ENCODE measurements around the gene GRIPAP1. TPM values are rescaled to one million over a fixed set of nuclear protein-coding genes. Genes with fewer than 3 reads are reported as not detected.
A peak's percentile ranks its signal among the peaks of the same experiment; 100 is the strongest.

GRIPAP1 gene
- total RNA-seq, 2 donors from 2014 or later, result 26.9 to 62.4 TPM

GRCh38 chrX:49003696-49004095, 1.6 kb upstream of the GRIPAP1 start:
- intact Hi-C loops (cut with DNase I), result loop anchor here (5.0 kb wide), 1 partner anchor 39 kb away; the partner anchor contains the start of gene TFE3
- no peak for DNase-seq (ENCODE audit: low spot score)
- WGBS, result 66% methylated on average over 5 of the region's 5 CpGs
- Histone ChIP-seq H3K4me3 (no peak overlapping the region), H3K4me1 (replicated peaks) (no peaks in the 10 kb centered on the region), H3K27me3 (replicated peaks; ENCODE audit: insufficient read depth) (no peaks in the 10 kb centered on the region), H3K9me3 (no peaks in the 10 kb centered on the region), H3K36me3 (no peaks in the 10 kb centered on the region), H3K27ac (peak overlapping the region in 1 of 2 donors; percentile 83)
- TF ChIP-seq POLR2AphosphoS5 (IDR thresholded peaks at IDR 0.05) (no peak), POLR2A (IDR thresholded peaks at IDR 0.05) (no peak)
- TF ChIP-seq, protein P1, sequence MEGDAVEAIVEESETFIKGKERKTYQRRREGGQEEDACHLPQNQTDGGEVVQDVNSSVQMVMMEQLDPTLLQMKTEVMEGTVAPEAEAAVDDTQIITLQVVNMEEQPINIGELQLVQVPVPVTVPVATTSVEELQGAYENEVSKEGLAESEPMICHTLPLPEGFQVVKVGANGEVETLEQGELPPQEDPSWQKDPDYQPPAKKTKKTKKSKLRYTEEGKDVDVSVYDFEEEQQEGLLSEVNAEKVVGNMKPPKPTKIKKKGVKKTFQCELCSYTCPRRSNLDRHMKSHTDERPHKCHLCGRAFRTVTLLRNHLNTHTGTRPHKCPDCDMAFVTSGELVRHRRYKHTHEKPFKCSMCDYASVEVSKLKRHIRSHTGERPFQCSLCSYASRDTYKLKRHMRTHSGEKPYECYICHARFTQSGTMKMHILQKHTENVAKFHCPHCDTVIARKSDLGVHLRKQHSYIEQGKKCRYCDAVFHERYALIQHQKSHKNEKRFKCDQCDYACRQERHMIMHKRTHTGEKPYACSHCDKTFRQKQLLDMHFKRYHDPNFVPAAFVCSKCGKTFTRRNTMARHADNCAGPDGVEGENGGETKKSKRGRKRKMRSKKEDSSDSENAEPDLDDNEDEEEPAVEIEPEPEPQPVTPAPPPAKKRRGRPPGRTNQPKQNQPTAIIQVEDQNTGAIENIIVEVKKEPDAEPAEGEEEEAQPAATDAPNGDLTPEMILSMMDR (IDR thresholded peaks at IDR 0.05), result no peak

DNA sequence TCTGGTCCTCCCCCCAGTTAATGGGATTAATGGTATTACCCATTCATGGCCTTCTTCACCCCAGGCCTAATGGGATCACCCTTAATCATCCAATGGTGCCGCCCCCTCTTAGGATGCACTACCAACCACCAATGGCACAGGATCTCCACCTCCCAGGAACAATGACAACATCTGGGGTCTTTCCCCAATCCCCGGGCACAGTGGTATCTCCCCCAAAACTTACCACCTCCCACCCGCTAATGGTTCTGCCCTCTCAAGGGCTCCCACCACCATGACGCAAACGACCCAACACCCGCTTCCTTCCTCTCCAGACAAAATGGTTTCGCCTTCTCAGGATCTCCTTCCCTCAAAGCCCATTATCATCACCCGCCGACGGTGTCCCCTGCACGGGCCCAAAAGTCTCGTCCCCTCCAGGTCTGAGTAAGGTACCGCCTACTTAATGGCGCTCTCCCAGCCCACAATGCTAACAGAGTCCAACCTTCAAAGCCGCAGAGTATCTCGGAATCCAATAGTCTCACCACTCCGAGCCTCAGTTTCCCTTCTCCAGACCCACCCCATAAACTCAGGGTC, 458 bp downstream of the GRIPAP1 start:
- H3K36me3 ChIP-seq, result no peaks in the 10 kb centered on the region
- intact Hi-C loops (cut with DNase I), result loop anchor here (5.0 kb wide), 1 partner anchor 41 kb away; the partner anchor contains the start of gene TFE3
- no peaks in the 10 kb centered on the region for H3K9me3 ChIP-seq
- no peak for DNase-seq (ENCODE audit: low spot score)
- WGBS, result 0% methylated on average over 5 of the region's 17 CpGs
- no peaks in the 10 kb centered on the region for H3K27me3 ChIP-seq (replicated peaks; ENCODE audit: insufficient read depth)
- H3K27ac ChIP-seq, result peak overlapping the region; percentile 79 to 83
- H3K4me3 ChIP-seq, result peak overlapping the region; percentile 54
- H3K4me1 ChIP-seq (replicated peaks), result no peaks in the 10 kb centered on the region
- TF ChIP-seq POLR2A (IDR thresholded peaks at IDR 0.05) (no peak), POLR2AphosphoS5 (IDR thresholded peaks at IDR 0.05) (no peak)
- TF ChIP-seq, protein P1 (IDR thresholded peaks at IDR 0.05), result no peak

DNA sequence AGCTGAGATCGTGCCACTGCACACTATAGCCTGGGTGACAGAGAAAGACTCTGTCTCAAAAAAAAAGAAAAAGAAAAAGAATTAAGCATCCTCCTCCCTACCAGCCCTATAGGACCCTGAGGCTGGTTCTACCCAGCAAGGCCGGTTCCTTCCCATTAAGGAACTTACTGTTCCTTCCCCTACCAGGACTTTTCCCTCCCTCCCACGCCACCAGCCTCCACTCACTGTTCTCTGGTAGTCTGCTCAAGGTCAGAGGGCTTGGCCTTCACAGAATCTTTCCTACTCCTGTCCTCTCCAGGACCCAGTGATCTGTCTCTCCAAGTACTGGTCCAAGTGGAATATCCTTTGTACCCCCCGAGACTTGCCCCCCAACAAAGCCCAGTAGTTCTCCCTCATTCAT, 1.4 kb downstream of the GRIPAP1 start:
- H3K27me3 ChIP-seq (replicated peaks; ENCODE audit: insufficient read depth), result no peaks in the 10 kb centered on the region
- H3K4me1 ChIP-seq (replicated peaks), result no peaks in the 10 kb centered on the region
- no peaks in the 10 kb centered on the region for H3K9me3 ChIP-seq
- no peak overlapping the region for H3K27ac ChIP-seq
- no peaks in the 10 kb centered on the region for H3K36me3 ChIP-seq
- no peak for TF ChIP-seq POLR2AphosphoS5 (IDR thresholded peaks at IDR 0.05)
- TF ChIP-seq, protein P1 (IDR thresholded peaks at IDR 0.05), result no peak
- no peak for TF ChIP-seq POLR2A (IDR thresholded peaks at IDR 0.05)
- no peak for DNase-seq (ENCODE audit: low spot score)
- intact Hi-C loops (cut with DNase I), result loop anchor here (5.0 kb wide), 1 partner anchor 42 kb away; the partner anchor contains the start of gene TFE3
- no peak overlapping the region for H3K4me3 ChIP-seq
- 98% methylated on average over 4 of the region's 4 CpGs for WGBS

DNA sequence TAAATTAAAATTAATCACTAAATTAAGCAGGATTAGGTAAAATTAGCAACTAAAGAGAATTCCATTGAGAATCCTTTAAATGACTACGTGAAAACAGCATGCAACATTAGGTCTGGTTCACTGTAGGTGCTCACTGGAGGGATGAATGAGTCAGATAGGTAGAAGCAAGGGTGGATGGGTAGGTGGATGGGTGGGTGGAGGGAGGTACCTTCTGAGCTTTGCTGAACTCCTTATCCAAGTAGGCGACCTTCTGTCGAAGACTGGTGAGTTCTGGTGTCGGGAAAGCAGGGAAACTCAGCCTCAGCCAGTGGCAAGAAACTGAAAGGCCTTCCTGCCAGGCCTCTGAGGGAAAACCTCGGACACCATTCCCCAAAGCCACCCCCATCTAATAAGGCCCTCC, 3.0 kb downstream of the GRIPAP1 start:
- Histone ChIP-seq H3K4me1 (replicated peaks) (no peaks in the 10 kb centered on the region), H3K36me3 (no peaks in the 10 kb centered on the region), H3K4me3 (no peak overlapping the region), H3K9me3 (no peaks in the 10 kb centered on the region), H3K27me3 (replicated peaks; ENCODE audit: insufficient read depth) (no peaks in the 10 kb centered on the region), H3K27ac (no peak overlapping the region)
- no peak for DNase-seq (ENCODE audit: low spot score)
- no peak for TF ChIP-seq POLR2A (IDR thresholded peaks at IDR 0.05)
- TF ChIP-seq POLR2AphosphoS5 (IDR thresholded peaks at IDR 0.05), result no peak
- TF ChIP-seq, protein P1 (IDR thresholded peaks at IDR 0.05), result no peak
- intact Hi-C loops (cut with DNase I), result no loop called here
- WGBS, result 100% methylated on average over 4 of the region's 5 CpGs

- 96% methylated on average over 4 of the region's 4 CpGs for whole genome bisulfite sequencing
- Histone ChIP-seq H3K27me3 (replicated peaks; ENCODE audit: insufficient read depth) (no peaks in the 10 kb centered on the region), H3K9me3 (no peaks in the 10 kb centered on the region), H3K36me3 (no peaks in the 10 kb centered on the region), H3K4me3 (no peak overlapping the region), H3K27ac (no peak overlapping the region), H3K4me1 (replicated peaks) (no peaks in the 10 kb centered on the region)
- intact Hi-C loops (cut with DNase I), result no loop called here
- no peak for DNase-seq (ENCODE audit: low spot score)
- TF ChIP-seq, protein P1 (IDR thresholded peaks at IDR 0.05), result no peak
- TF ChIP-seq POLR2A (IDR thresholded peaks at IDR 0.05) (no peak), POLR2AphosphoS5 (IDR thresholded peaks at IDR 0.05) (no peak)
Observed at GRCh38 chrX:48998391-48998790, 3.7 kb downstream of the GRIPAP1 start.

All from prostate gland (tissue), 2 donors.